IPS DF 4.7 (cell line): Measurements from ENCODE around the gene TF.
"Not testable (repeated sequence)": the region's sequence is repeated elsewhere in the genome, so short reads cannot be mapped to it uniquely, and the experiment has no call there.

ENCODE experiments used
- DNase-seq: peaks from one replicate; pipeline ENCODE4 v3.0.0-alpha.2; 2013; ENCODE audit warnings: low spot score; ENCODE audit errors: extremely low read depth

Gene TF

DNA sequence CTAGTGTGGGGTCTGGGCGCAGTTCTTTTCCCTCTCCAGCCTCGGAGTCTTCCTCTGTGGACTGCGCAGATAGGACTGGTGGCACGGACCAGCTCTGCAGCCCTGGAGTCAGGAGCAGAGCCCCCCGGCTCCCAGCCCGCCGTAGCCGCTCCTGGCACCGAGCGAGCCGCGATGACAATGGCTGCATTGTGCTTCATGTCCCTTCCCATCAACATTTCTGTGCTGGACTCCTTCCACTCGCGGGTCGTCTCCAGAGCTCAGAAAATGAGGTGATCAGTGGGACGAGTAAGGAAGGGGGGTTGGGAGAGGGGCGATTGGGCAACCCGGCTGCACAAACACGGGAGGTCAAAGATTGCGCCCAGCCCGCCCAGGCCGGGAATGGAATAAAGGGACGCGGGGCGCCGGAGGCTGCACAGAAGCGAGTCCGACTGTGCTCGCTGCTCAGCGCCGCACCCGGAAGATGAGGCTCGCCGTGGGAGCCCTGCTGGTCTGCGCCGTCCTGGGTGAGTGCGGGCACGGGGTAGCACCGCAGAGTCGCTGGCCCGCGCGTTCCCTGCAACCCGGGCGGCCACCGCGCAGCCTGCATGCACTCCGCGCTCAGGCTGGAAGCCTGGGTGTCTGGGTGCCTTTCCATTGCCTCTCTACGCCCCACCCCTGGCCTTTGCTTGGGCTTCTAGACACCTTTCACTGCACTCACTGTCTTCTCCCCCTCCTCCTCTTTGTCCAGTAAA, at the start of gene TF:
TF (plus strand) TSS at position 413 of the 731 bp plus-strand sequence; CDS start at position 461, 48 bp downstream.
- DNase-seq, result no peak

- no peak for DNase-seq
These were observed 48.2 kb upstream of the TF start for GRCh38 chr3:133697960-133698359.

DNA sequence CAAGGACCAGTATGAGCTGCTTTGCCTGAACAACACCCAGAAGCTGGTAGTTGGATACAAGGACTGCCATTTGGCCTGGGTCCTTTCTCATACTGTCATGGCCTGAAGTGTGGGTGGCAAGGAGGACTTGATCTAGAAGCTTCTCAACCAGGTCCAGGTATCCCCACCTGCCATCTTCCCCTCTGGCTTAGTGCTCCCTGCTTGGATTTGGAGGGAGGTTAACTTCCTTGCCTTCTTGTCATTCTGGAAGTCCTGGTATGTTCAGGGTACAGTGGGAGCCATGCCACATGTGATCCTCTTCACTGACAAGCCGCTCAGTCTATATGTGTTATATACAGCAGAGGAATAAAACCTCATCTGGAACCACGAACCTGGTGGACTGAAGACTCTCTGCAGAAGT, 46.7 kb upstream of the TF start:
- DNase-seq, result no peak

DNA sequence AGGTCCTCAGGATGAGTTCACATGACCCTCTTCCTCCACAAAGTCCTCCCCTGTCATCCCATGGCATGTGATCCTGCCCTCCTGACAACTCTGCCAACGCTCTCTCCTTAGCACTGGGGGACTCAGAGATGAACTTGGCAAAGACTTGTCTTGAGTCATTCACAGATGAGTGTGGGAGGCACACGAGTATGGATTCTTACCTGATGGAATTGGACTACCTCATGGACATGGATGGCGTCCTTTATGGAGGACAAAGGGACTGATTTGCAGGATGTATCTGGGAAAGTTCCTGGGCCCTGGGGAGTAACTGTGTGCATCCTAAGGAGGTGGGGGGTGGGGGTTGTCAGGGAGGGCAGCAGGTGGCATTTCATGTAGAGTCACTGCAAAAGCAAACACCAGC, 46.3 kb upstream of the TF start:
- DNase-seq, result no peak

GRCh38 chr3:133700351-133700750, 45.8 kb upstream of the TF start:
- no peak for DNase-seq

GRCh38 chr3:133701435-133702358, 44.5 kb upstream of the TF start:
- DNase-seq, result no peak

DNA sequence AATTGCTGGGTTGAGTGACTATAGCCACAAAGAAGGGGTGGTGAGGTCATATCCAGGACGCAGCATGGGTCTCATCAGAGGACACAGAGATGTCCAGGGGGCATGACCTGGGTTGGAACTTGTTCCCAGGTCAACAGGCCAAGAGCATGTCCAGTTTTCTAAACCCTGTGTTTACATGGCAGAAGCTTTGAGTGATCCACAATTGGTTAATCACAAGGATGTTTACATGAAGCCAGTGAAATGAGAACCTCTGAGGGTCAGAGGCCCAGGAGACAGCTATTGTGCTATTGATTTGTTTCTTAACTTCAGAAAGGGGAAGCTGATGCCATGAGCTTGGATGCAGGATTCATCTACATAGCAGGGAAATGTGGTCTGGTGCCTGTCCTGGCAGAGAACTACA, 42.3 kb upstream of the TF start:
- no peak for DNase-seq

DNA sequence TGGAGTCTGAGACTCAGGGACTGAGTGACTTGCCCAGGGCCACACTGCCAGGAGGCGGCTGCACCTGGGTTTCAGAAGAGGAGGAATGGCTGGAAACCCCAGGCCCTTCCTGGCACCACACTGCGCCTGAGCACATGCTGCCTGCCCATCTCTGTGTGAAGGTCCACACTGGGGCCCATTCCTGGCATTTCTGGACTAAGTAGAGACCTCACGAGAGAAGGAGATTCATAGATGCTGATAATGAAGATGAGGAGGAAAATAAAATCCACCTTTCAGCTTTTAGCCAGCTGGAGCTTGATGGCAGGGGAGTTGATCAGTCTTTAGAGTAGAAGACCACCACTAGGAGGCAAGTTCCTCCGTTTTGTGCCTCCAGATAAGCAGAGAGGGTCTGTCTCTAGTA, 40.2 kb upstream of the TF start:
- no peak for DNase-seq

GRCh38 chr3:133709139-133709750, 36.9 kb upstream of the TF start:
- no peak for DNase-seq

DNA sequence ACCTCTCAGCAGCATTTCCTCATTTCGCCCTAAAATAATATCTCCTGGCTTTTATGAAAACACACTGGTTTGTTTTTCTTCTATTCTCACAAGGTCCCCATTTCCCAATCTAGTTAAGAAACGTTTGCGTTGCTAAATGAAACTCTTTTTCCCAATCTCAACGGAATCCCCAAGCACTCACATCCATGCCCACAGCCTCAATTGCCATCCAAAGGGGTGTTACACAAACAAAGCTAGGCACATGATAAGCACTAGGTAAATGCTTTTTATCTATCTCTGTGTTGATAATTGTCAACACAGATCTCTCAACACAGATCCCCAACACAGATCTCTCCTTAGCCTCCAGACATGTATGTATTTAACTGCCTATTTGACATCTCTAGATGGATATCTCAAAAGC, 35.2 kb upstream of the TF start:
- DNase-seq, result no peak

GRCh38 chr3:133712017-133712416, 34.2 kb upstream of the TF start:
- DNase-seq, result no peak

- no peak for DNase-seq
These were observed 32.8 kb upstream of the TF start for GRCh38 chr3:133713347-133713746.

GRCh38 chr3:133717424-133717823, 28.8 kb upstream of the TF start:
- DNase-seq, result no peak

- no peak for DNase-seq
These were observed 23.3 kb upstream of the TF start for GRCh38 chr3:133722935-133723334.

DNA sequence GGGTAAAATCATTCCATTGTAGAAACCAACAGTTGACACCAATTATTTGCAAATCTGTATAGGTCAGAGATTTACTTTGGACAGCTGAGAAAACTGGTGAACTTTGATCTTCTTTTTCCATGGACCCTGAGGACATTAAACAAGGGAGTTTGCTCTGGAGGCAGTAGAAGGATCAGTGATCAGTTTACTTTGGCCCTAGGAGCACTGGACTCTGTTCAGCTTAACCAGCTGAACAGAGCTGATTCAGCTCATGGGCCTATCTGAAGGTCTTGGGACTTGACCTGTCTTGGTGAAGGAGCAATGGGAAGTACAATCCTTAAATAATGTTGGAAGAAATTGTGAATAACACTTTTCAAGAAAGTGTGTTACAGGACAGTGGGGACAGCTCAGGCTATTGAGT, 15.2 kb upstream of the TF start:
- DNase-seq, result no peak

DNA sequence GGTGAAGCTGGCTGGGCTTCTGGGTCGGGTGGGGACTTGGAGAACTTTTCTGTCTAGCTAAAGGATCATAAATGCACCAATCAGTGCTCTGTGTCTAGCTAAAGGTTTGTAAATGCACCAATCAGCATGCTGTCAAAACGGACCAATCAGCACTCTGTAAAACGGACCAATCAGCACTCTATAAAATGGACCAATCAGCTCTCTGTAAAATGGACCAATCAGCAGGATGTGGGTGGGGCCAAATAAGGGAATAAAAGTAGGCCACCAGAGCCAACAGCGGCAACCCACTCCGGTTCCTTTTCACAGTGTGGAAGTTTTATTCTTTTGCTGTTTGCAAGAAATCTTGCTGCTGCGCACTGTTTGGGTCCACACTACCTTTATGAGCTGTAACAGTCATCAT, 14.0 kb upstream of the TF start:
- not testable (repeated sequence) for DNase-seq

DNA sequence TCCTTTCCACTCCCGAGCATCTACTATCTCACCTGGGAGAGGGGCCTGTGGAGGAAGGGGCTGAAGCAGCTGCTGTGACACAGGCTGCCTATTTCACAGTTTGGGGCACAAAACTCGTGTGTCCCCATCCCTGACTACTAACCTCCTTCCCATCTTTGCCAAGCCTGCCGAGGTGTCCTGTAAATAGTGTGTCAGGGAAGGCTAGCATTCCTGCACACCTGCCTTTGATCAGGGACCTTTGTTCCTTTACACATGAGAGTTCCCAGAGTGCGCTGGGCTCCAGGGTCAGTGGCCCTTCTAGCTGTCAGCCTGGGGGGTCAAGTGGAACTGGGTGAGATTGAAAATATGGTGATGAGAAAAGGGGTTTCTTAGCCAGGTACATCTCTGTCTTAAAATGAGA, 13.0 kb upstream of the TF start:
- no peak for DNase-seq

DNA sequence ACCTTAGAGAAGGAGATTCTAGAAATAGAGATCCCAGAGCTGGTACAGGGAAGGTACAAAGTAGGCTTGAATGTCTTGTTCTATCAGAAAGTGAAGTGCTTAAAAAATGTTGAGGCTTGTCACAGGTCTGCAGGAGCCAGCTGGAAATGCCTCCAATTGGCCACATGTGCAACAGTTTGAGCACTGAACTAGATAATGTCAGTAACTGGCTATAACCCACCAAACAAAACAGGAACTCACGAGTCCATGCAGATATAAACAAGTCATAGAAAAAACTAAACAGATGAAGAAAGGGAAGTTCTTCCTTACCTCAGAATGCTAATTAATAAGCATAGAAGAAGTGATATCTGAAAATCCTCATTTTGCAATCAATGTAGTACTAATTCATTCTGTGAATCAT, 11.9 kb upstream of the TF start:
- no peak for DNase-seq

GRCh38 chr3:133742351-133743091, 3.7 kb upstream of the TF start:
- DNase-seq, result no peak

DNA sequence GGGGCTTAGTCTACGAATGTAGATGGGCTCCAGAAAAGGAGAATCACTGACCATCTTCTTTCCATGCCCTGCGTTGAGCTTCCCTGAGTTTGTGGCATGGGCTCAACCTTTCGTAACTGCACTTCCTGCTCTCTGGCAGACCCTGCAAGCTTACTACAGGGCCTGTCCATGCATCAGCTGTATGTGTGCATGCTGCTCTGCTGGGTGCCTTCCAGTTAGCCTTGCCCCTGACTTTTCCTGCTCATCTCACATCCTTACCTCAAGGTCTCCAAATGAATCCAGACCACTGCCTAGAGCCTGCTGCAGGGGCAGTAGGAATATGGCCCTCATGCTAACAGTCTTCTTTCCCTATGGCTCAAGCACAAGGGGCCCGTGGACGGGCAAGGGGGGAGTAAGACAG, 2.0 kb upstream of the TF start:
- DNase-seq, result no peak

DNA sequence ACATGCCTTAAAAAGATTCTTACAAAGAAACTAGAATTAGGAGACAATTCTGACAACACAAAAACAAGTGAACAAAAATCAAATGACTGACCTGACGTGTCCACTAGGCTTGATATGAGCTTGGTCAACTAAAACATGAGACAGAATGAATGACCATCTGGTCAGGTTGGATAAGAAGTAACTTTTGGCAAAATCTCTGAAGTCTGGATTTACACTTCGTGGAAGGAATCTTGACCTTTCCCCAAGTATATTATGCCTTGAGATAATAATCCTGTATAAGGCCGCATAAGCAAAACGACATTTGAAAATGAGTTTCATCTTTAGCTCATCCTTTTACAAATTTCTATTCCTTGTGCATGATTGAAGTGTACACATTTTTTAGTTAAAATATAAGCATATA, 1.1 kb upstream of the TF start:
- no peak for DNase-seq

GRCh38 chr3:133746712-133747066, 496 bp downstream of the TF start:
- no peak for DNase-seq
